Fibroblast of lung (primary cell): ENCODE results near the gene ADGRL2.

Experiments used
- CTCF ChIP-seq, 2 donors: IDR thresholded peaks in 1 of 2; conservative IDR thresholded peaks in 1 of 2; 1 replicate in 1 of 2; 2 replicates in 1 of 2; pipeline ENCODE4 v1.5.1; 2011 to 2012; ENCODE audit warnings: low read length in 2 of 2, control low read depth in 1 of 2, inconsistent platforms in 1 of 2, low read depth in 1 of 2, mild to moderate bottlenecking in 1 of 2
- EZH2 ChIP-seq: IDR thresholded peaks from 2 replicates; pipeline ENCODE4 v1.5.1; 2012; ENCODE audit warnings: low read length, control low read depth, mild to moderate bottlenecking; ENCODE audit errors: missing control alignments

- TF ChIP-seq CTCF (conservative IDR thresholded peaks at IDR 0.05 in 1 of 2, IDR thresholded peaks at IDR 0.05 in 1 of 2; ENCODE audit: low read depth in 1 of 2, low read length in 2 of 2) (no peak), EZH2 (no peak)
These were observed 199.5 kb downstream of the ADGRL2 start for GRCh38 chr1:82000221-82000620.
